Esophagus muscularis mucosa (tissue), 4 donors: ENCODE data around the gene GET3. TPM values are rescaled to one million over a fixed set of nuclear protein-coding genes. Genes with fewer than 3 reads are reported as not detected.
"Not testable (repeated sequence)": the region's sequence is repeated elsewhere in the genome, so short reads cannot be mapped to it uniquely, and the experiment has no call there.

Experiments
- DNase-seq: peaks from one replicate; pipeline ENCODE4 v3.0.0-alpha.2; 2017; ENCODE audit errors: extremely low spot score
- H3K27ac ChIP-seq, 4 donors: fragments of 200-600 bp; sonication (generic); replicated peaks in 1 of 4; 1 replicate in 3 of 4; 2 replicates in 1 of 4; pipeline ENCODE4 v1.5.1; 2016 to 2019; ENCODE audit warnings: mild to moderate bottlenecking in 1 of 4
- H3K27me3 ChIP-seq, 4 donors: fragments of 200-600 bp; sonication (generic); one replicate each; pipeline versions ENCODE4 v1.5.1 to v1.6.0; 2016 to 2019
- H3K36me3 ChIP-seq, 4 donors: fragments of 200-600 bp; sonication (generic); one replicate each; pipeline ENCODE4 v1.5.1; 2016 to 2019
- H3K4me1 ChIP-seq, 4 donors: fragments of 200-600 bp; sonication (generic); one replicate each; pipeline ENCODE4 v1.5.1; 2016 to 2019
- H3K4me3 ChIP-seq, 4 donors: fragments of 200-600 bp; sonication (generic); 1 replicate in 2 of 4; 2 replicates in 2 of 4; pipeline ENCODE4 v1.5.1; 2016 to 2019; ENCODE audit warnings: mild to moderate bottlenecking in 4 of 4, moderate library complexity in 1 of 4
- H3K9me3 ChIP-seq, 4 donors: fragments of 200-600 bp; sonication (generic); 1 replicate in 3 of 4; 2 replicates in 1 of 4; pipeline ENCODE4 v1.5.1; 2016 to 2019
- CTCF ChIP-seq, 3 experiments: fragments of 200-600 bp in 2 of 3; fragments of 450-650 bp in 1 of 3; sonication (generic) in 2 of 3; IDR thresholded peaks; one replicate each; pipeline ENCODE4 v1.5.1; 2017 to 2019; ENCODE audit warnings: antibody characterized with exemption in 3 of 3, mild to moderate bottlenecking in 2 of 3, moderate library complexity in 1 of 3
- EP300 ChIP-seq: sonication (generic); formaldehyde crosslinking; IDR thresholded peaks from one replicate; pipeline ENCODE4 v1.6.1; 2017; ENCODE audit warnings: antibody characterized with exemption
- POLR2A ChIP-seq: fragments of 450-650 bp; IDR thresholded peaks from one replicate; pipeline ENCODE4 v1.6.1; 2017; ENCODE audit warnings: antibody characterized with exemption, moderate library complexity, mild to moderate bottlenecking, low read depth
- POLR2AphosphoS5 ChIP-seq, 2 donors: sonication (generic); formaldehyde crosslinking; IDR thresholded peaks; one replicate each; pipeline ENCODE4 v1.6.1; 2017; ENCODE audit warnings: antibody characterized with exemption in 2 of 2
- WGBS: methylation state at CpG from one replicate; pipeline ENCODE4 v1.1.5; 2018; 5-methylcytosine and 5-hydroxymethylcytosine counted together
- intact Hi-C: fragments of 100-400 bp; cut with DNase I; formaldehyde crosslinking; loops from one replicate; pipeline ENCODE4 v1.15.1; 2023
- total RNA-seq, 4 donors: library from RNA; depleted of rRNA; stranded (reverse); fragments of >200 nt; gene quantifications; one replicate each; pipeline versions ENCODE4 v1.1.0 to v1.2.1, GENCODE V29; 2016

Gene GET3
- total RNA-seq, 4 donors from 2014 or later: 46.9 to 63.5 (median 51.3) TPM

DNA sequence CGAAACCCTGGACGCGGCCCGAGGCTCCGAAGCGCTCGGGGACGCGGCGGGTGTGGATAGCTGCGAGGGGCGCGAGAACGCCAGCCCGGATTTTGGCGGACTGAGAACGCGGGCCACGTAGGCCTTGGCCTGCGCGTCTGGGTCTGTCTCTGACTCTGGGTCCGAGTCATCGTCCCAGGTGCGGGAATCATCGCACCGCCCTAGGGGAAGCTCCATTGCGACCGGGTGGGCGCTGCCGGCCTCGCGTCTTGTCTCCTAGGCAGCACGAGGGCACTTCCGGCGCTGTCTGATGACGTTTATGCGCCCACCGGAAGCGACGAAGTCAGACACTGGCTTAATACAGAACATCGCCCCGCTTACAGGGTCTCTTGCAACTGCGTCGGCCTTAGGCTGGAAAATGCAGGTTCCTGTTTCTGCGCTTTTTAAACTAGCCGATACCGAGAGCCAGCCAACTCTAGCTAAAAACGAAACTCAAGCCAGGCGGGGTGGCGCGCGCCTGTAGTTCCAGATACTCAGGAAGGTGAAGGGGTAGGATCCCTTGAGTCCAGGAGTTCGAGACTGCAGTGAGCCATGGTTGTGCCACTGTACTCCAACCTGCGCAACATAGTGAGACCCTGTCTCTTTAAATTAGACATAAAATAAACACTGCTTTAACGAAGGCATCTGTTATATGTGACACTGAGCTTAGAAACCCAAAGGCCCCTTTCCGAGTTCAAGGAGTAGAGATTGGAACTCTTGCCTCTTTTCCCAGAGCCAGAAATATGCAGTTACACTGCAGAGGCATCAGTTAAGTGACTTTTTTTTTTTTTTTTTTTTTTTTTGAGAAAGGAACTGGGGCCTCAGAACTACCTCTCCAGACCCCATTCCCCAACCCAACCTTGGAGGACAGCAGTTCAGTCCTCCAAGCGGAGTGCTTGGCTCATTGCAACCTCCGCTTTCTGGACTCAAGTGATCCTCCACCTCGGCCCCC is 40.6 kb upstream of the GET3 start, which contains the start of gene FBXW9:
FBXW9 (minus strand) TSS at position 266 of the 970 bp plus-strand sequence; CDS start at position 216, 50 bp downstream.
- H3K9me3 ChIP-seq: no peaks in the 10 kb centered on the region
- 18% methylated on average over 18 of the region's 59 CpGs for WGBS

GRCh38 chr19:12697425-12697824 is 39.9 kb upstream of the GET3 start:
- intact Hi-C loops, H3K27me3 ChIP-seq, DNase-seq, H3K9me3 ChIP-seq: not testable (repeated sequence)
- 98% methylated on average over 15 of the region's 22 CpGs for WGBS
- Histone ChIP-seq H3K27ac (peak overlapping the region in 2 of 4 donors; percentile 92 to 94), H3K36me3 (peaks cover 25 to 44% (median 36%) of the 10 kb centered on the region in 4 donors), H3K4me3 (peak overlapping the region in 1 of 4 donors; percentile 75), H3K4me1 (peaks cover 16 to 24% (median 22%) of the 10 kb centered on the region in 4 donors)

More for the DNA sequence above, 40.6 kb upstream of the GET3 start, which contains the start of gene FBXW9:
- intact Hi-C loops: no loop called here
- Histone ChIP-seq H3K36me3 (peaks cover 18 to 36% (median 28%) of the 10 kb centered on the region in 4 donors), H3K4me1 (peaks cover 16 to 24% (median 22%) of the 10 kb centered on the region in 4 donors), H3K4me3 (peak within 1 kb of the TSS; percentile 67 to 90 (median 74)), H3K27ac (peak within 1 kb of the TSS; percentile 82 to 94 (median 92)), H3K27me3 (no peaks in the 10 kb centered on the region)
- no peak for TF ChIP-seq EP300
- TF ChIP-seq POLR2A: no peak
- TF ChIP-seq POLR2AphosphoS5 (IDR thresholded peaks at IDR 0.05): peak; percentile 95 to 96
- TF ChIP-seq CTCF (IDR thresholded peaks at IDR 0.05): peak in 1 of 3 experiments; percentile 23
- peak; percentile 100 for DNase-seq

DNA sequence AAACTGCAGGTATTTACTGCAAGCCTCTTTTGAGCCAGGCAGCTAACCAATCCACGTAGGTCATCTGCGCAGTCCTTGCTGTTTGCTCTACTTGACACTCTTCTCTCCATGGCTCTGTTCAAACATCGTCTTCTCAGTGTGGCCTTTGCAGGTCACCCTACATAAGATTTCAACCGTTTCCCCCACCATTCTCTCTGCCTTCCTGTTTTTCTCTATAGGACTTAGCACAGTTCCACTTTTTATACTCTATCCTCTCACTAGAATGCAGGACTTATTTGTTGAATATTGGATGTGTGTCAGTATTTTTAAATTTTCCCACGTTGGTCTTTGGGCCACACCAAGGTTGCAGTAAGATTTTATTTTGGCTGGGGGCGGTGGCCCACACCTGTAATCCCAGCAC is 39.2 kb upstream of the GET3 start:
- Histone ChIP-seq H3K27ac (no peak overlapping the region), H3K9me3 (no peaks in the 10 kb centered on the region), H3K27me3 (no peaks in the 10 kb centered on the region), H3K4me1 (peaks cover 16 to 24% (median 22%) of the 10 kb centered on the region in 4 donors), H3K36me3 (peaks cover 33 to 47% (median 43%) of the 10 kb centered on the region in 4 donors), H3K4me3 (no peak overlapping the region)
- TF ChIP-seq POLR2AphosphoS5 (IDR thresholded peaks at IDR 0.05) (no peak), CTCF (IDR thresholded peaks at IDR 0.05) (no peak), EP300 (no peak), POLR2A (no peak)
- 75% methylated on average over 6 of the region's 6 CpGs for WGBS
- intact Hi-C loops: no loop called here
- DNase-seq: no peak

- Histone ChIP-seq H3K27ac (no peak overlapping the region), H3K27me3 (no peaks in the 10 kb centered on the region), H3K36me3 (peaks cover 66 to 83% (median 79%) of the 10 kb centered on the region in 4 donors), H3K4me1 (peaks cover 6 to 8% (median 6%) of the 10 kb centered on the region in 4 donors), H3K9me3 (no peaks in the 10 kb centered on the region), H3K4me3 (no peak overlapping the region)
- TF ChIP-seq POLR2A (no peak), POLR2AphosphoS5 (IDR thresholded peaks at IDR 0.05) (no peak), EP300 (no peak), CTCF (IDR thresholded peaks at IDR 0.05) (no peak)
- WGBS: 92% methylated on average over 24 of the region's 33 CpGs
- no peak for DNase-seq
- intact Hi-C loops: no loop called here
These were observed 35.6 kb upstream of the GET3 start for GRCh38 chr19:12701596-12702282.

DNA sequence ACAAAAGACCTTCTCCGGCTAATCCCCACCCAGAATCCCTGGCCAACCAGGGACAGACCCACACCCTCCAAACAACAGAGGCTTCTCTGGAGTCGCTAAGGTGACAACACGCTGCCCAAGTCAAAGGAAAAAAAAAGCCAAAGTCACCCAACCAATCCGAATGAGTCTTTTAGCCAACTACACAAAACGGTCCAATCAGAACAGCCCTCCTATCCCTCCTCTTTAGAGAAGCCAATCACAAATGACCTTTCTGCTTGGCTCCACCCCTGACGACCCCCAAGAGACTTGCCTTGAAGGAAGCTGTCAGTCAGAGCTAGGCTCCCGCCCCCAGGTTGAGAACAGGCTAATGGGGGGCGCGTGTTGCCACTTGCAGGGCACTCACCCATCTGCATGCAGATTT is 34.3 kb upstream of the GET3 start:
- 60% methylated on average over 8 of the region's 9 CpGs for WGBS

More for the DNA sequence above, 34.3 kb upstream of the GET3 start:
- Histone ChIP-seq H3K36me3 (peaks cover 73 to 96% (median 92%) of the 10 kb centered on the region in 4 donors), H3K4me3 (no peak overlapping the region), H3K27me3 (no peaks in the 10 kb centered on the region), H3K4me1 (no peaks in the 10 kb centered on the region), H3K9me3 (no peaks in the 10 kb centered on the region), H3K27ac (no peak overlapping the region)
- intact Hi-C loops: no loop called here
- TF ChIP-seq POLR2AphosphoS5 (IDR thresholded peaks at IDR 0.05) (no peak), EP300 (no peak), CTCF (IDR thresholded peaks at IDR 0.05) (no peak), POLR2A (no peak)
- no peak for DNase-seq
